CD4-positive, alpha-beta T cell (primary cell): ENCODE measurements around the gene RNF220. TPM values are rescaled to one million over a fixed set of nuclear protein-coding genes. Genes with fewer than 3 reads are reported as not detected.

ENCODE experiments used
- ATAC-seq: fragments of 200-7000 bp; cut with Tn5 transposase; one replicate; pipeline ENCODE4 v1.10.0; 2022; ENCODE audit warnings: mild to moderate bottlenecking; ENCODE audit not compliant: poor library complexity
- CTCF ChIA-PET: fragments of 350-600 bp; sonication (Branson Sonifier 250); formaldehyde crosslinking; loops from one replicate; lab custom pipeline; 2021; ENCODE audit warnings: antibody characterized with exemption, inconsistent platforms; lab: Charles Lee
- POLR2A ChIA-PET: fragments of 350-600 bp; sonication (Branson Sonifier 250); formaldehyde crosslinking; loops from one replicate; lab custom pipeline; 2021; ENCODE audit warnings: antibody characterized with exemption, inconsistent platforms; lab: Charles Lee
- DNase-seq, 14 experiments: peaks; one replicate each; pipeline ENCODE4 v3.0.0-alpha.2; 2013 to 2020; ENCODE audit warnings: mixed read lengths in 2 of 14
- H3K27ac ChIP-seq, 2 donors: one replicate each; pipeline versions ENCODE4 v1.5.1 to v1.7.0; 2013; ENCODE audit warnings: low read length in 2 of 2, low read depth in 1 of 2, mild to moderate bottlenecking in 1 of 2
- H3K27me3 ChIP-seq, 2 experiments: 1 replicate in 1 of 2; 2 replicates in 1 of 2; pipeline versions ENCODE4 v1.6.1 to v1.7.0; 2013; ENCODE audit warnings: low read length in 2 of 2, control low read depth in 1 of 2, mild to moderate bottlenecking in 1 of 2, moderate library complexity in 1 of 2; ENCODE audit not compliant: insufficient read depth in 2 of 2, control insufficient read depth in 1 of 2
- H3K36me3 ChIP-seq: one replicate; pipeline ENCODE4 v1.6.1; 2013; ENCODE audit warnings: low read length, control low read depth; ENCODE audit not compliant: insufficient read depth
- H3K4me1 ChIP-seq: one replicate; pipeline ENCODE4 v1.6.1; 2013; ENCODE audit warnings: low read length, control low read depth; ENCODE audit not compliant: insufficient read depth
- H3K4me3 ChIP-seq: one replicate; pipeline ENCODE4 v1.5.1; 2013; ENCODE audit warnings: mild to moderate bottlenecking, low read length, moderate library complexity
- H3K9me3 ChIP-seq, 2 experiments: 1 replicate in 1 of 2; 2 replicates in 1 of 2; pipeline versions ENCODE4 v1.6.1 to v1.7.0; 2013; ENCODE audit warnings: low read length in 2 of 2, mild to moderate bottlenecking in 2 of 2, control low read depth in 1 of 2, moderate library complexity in 1 of 2; ENCODE audit not compliant: control insufficient read depth in 1 of 2, insufficient read depth in 1 of 2
- H3K27ac Mint-ChIP-seq: one replicate; pipeline ENCODE4 v1.8.0; 2020; ENCODE audit warnings: mixed read lengths
- H3K27me3 Mint-ChIP-seq: one replicate; pipeline ENCODE4 v1.8.0; 2021; ENCODE audit warnings: mixed read lengths
- H3K36me3 Mint-ChIP-seq: one replicate; pipeline ENCODE4 v1.8.0; 2021; ENCODE audit warnings: low read depth, mixed read lengths
- H3K4me1 Mint-ChIP-seq: one replicate; pipeline ENCODE4 v1.8.0; 2021; ENCODE audit warnings: low read depth, mixed read lengths
- H3K4me3 Mint-ChIP-seq: one replicate; pipeline ENCODE4 v1.8.0; 2020; ENCODE audit warnings: mild to moderate bottlenecking, mixed read lengths
- H3K9me3 Mint-ChIP-seq: one replicate; pipeline ENCODE4 v1.8.0; 2020; ENCODE audit warnings: mixed read lengths
- intact Hi-C, 2 experiments: fragments of 100-400 bp; cut with DNase I in 1 of 2; cut with micrococcal nuclease in 1 of 2; formaldehyde crosslinking; loops; one replicate each; pipeline versions ENCODE4 v1.15.1 to v1.9.0; 2023 to 2025; cut with DNase I, micrococcal nuclease
- total RNA-seq, 174 experiments: library from RNA in 2 of 174; stranded (reverse) in 2 of 174; gene quantifications; one replicate each; pipeline ENCODE4 v1.2.3 and lab custom pipeline; 2021 to 2026
- TF ChIP-seq, protein P1 (sequence below): fragments of 200-600 bp; IDR thresholded peaks from one replicate; pipeline ENCODE4 v1.8.0; 2022; ENCODE audit warnings: antibody characterized with exemption, mild to moderate bottlenecking

RNF220 gene
- total RNA-seq, 2 experiments from 2014 or later: 76.0 to 77.9 TPM

DNA sequence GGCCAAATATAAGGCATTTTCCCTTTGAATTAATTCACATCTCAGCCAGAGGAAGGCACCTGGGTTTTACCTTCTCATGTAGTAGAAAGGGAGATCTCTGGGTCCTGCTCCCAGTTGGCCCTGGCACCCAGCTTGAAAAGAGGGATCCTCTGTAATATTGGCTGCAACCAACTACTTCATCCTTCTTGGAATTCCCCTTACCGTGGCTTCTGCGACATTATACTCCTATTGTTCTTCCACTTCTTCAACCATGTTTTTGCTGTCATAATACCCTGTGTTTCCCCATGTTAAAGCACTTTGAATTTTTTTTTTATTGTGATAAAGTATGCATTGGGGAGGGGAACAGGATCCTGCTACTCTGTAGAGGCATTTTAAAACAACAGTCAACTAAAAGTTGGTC, 26.8 kb downstream of the RNF220 start:
- Mint-ChIP-seq H3K27me3 (peaks cover 46% of the 10 kb centered on the region), H3K27ac (no peak overlapping the region), H3K9me3 (no peaks in the 10 kb centered on the region), H3K4me1 (peaks cover 5% of the 10 kb centered on the region), H3K4me3 (no peak overlapping the region), H3K36me3 (no peaks in the 10 kb centered on the region)
- POLR2A ChIA-PET: no interaction called here
- no peaks in the 10 kb centered on the region for H3K9me3 ChIP-seq
- no peaks in the 10 kb centered on the region for H3K36me3 ChIP-seq
- intact Hi-C loops: no loop called here
- no peak overlapping the region for H3K4me3 ChIP-seq
- peaks cover 7 to 32% of the 10 kb centered on the region in 2 experiments for H3K27me3 ChIP-seq
- ATAC-seq: no peak
- H3K4me1 ChIP-seq: no peaks in the 10 kb centered on the region
- CTCF ChIA-PET: interaction anchor here (0.7 kb wide), 1 partner anchor 27 kb away, joined by 4 read pairs; the partner anchor contains the start of gene RNF220
- H3K27ac ChIP-seq: no peak overlapping the region
- DNase-seq: no peak
- TF ChIP-seq, protein P1, sequence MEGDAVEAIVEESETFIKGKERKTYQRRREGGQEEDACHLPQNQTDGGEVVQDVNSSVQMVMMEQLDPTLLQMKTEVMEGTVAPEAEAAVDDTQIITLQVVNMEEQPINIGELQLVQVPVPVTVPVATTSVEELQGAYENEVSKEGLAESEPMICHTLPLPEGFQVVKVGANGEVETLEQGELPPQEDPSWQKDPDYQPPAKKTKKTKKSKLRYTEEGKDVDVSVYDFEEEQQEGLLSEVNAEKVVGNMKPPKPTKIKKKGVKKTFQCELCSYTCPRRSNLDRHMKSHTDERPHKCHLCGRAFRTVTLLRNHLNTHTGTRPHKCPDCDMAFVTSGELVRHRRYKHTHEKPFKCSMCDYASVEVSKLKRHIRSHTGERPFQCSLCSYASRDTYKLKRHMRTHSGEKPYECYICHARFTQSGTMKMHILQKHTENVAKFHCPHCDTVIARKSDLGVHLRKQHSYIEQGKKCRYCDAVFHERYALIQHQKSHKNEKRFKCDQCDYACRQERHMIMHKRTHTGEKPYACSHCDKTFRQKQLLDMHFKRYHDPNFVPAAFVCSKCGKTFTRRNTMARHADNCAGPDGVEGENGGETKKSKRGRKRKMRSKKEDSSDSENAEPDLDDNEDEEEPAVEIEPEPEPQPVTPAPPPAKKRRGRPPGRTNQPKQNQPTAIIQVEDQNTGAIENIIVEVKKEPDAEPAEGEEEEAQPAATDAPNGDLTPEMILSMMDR: no peak

DNA sequence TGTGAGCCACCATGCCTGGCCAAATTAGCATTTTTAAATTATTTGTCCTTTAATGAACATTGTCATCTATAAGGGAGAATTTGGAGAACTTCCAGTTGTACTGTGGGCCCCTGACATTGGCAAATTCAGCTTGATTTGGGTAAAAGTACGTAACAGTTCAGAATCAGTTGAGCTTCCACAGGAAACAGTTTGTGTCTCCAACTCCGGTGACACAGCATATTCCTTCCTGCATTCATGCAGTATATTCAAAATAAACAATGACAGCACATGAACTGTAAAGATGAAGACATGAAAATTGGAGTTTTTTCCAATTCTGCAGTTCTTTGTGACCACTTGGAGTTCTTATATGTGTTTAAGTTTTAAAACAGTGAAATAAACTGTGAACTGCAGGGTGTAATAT, 28.2 kb downstream of the RNF220 start:
- Histone ChIP-seq H3K4me1 (no peaks in the 10 kb centered on the region), H3K4me3 (no peak overlapping the region), H3K27ac (no peak overlapping the region), H3K27me3 (peaks cover 7 to 20% of the 10 kb centered on the region in 2 experiments), H3K36me3 (no peaks in the 10 kb centered on the region), H3K9me3 (no peaks in the 10 kb centered on the region)
- no peaks in the 10 kb centered on the region for H3K9me3 Mint-ChIP-seq
- H3K36me3 Mint-ChIP-seq: no peaks in the 10 kb centered on the region
- no peak overlapping the region for H3K4me3 Mint-ChIP-seq
- TF ChIP-seq, protein P1: no peak
- DNase-seq: no peak
- POLR2A ChIA-PET: no interaction called here
- peaks cover 33% of the 10 kb centered on the region for H3K27me3 Mint-ChIP-seq
- intact Hi-C loops: no loop called here
- CTCF ChIA-PET: no interaction called here
- peaks cover 5% of the 10 kb centered on the region for H3K4me1 Mint-ChIP-seq
- no peak overlapping the region for H3K27ac Mint-ChIP-seq
- no peak for ATAC-seq

DNA sequence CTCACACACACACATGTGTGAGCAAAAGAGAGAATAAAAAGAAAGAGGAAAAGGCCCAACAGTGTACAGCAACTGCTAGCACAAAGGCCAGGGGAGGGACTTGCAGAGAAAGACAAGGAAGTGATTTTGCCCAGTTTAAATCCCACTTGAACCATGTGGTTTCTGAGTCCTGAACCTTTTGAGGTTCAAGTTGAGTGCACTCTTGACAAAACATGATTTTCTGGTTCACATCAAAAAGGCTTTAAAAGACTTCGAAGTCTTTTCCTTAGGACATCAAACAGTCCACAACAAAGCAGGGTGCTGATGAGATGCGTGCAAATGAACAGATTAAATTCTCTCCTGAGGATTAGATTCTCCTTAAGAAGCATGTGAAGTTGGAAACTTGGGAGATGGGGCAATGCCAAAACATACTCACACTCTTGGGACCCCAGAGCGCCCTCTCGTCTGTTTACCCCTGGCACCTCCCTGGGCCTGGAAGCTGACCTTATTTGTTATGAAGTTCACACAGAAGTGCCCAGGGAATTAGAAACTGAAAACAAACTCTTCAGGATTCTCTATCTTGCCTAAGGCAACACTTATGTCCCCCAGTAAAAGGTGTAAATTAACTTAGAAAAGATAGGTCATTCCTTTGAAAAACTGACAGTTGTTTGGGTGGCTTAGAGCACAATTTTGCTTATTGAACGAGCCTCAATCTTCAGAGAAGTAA, 31.5 kb downstream of the RNF220 start:
- H3K9me3 Mint-ChIP-seq: no peaks in the 10 kb centered on the region
- H3K36me3 Mint-ChIP-seq: no peaks in the 10 kb centered on the region
- H3K4me3 Mint-ChIP-seq: no peak overlapping the region
- no peaks in the 10 kb centered on the region for H3K27me3 ChIP-seq
- peaks cover 24% of the 10 kb centered on the region for H3K27me3 Mint-ChIP-seq
- no peak overlapping the region for H3K4me3 ChIP-seq
- intact Hi-C loops: no loop called here
- H3K27ac Mint-ChIP-seq: no peak overlapping the region
- no peaks in the 10 kb centered on the region for H3K4me1 ChIP-seq
- ChIA-PET CTCF (no interaction called here), POLR2A (no interaction called here)
- no peaks in the 10 kb centered on the region for H3K9me3 ChIP-seq
- H3K4me1 Mint-ChIP-seq: peaks cover 5% of the 10 kb centered on the region
- no peaks in the 10 kb centered on the region for H3K36me3 ChIP-seq
- H3K27ac ChIP-seq: no peak overlapping the region
- no peak for ATAC-seq
- no peak for DNase-seq
- TF ChIP-seq, protein P1: no peak
